ENCODE data around the gene ERBIN. TPM values are rescaled to one million over a fixed set of nuclear protein-coding genes. Genes with fewer than 3 reads are reported as not detected.

ERBIN gene
- total and polyA plus RNA-seq, 2 of the 13 experiments (the other 11 are each of a cell fraction or from before 2014, with no cell fraction given), result 14.4 to 41.7 TPM

- Histone ChIP-seq H3K27ac (ENCODE audit: extremely low read length, insufficient read depth, low read length) (no peak overlapping the region), H3K4me2 (ENCODE audit: low read depth, low read length) (no peak overlapping the region), H3K9me3 (ENCODE audit: low read length) (no peaks in the 10 kb centered on the region), H3K36me3 (replicated peaks in 1 of 2; ENCODE audit: control insufficient read depth in 1 of 2, insufficient read depth in 2 of 2, low read length in 2 of 2) (no peaks in the 10 kb centered on the region), H3K79me2 (ENCODE audit: insufficient read depth, low read length) (no peaks in the 10 kb centered on the region), H3K27me3 (ENCODE audit: control insufficient read depth in 1 of 2, insufficient read depth in 2 of 2, low read length in 2 of 2) (no peaks in the 10 kb centered on the region), H3K4me3 (replicated peaks in 1 of 3; ENCODE audit: insufficient read depth in 1 of 3, low read depth in 2 of 3, low read length in 3 of 3) (no peak overlapping the region), H2AFZ (ENCODE audit: low read length) (no peak overlapping the region), H3K9ac (ENCODE audit: insufficient read depth, low read depth, low read length) (no peak overlapping the region), H3K4me1 (ENCODE audit: insufficient read depth, low read length) (no peaks in the 10 kb centered on the region), H4K20me1 (ENCODE audit: insufficient read depth, low read length) (no peaks in the 10 kb centered on the region)
- intact Hi-C loops (cut with micrococcal nuclease; ENCODE audit: unreplicated experiment), result no loop called here
- ATAC-seq (no peak), FAIRE-seq (no peak), DNase-seq (ENCODE audit: low spot score) (no peak)
- in situ Hi-C loops (cut with HindIII; ENCODE audit: extremely low pct_ligation_motif_present, low pct_unique_long_range_greater_than_20kb), result no loop called here
- no TSS peak for BruUV-seq (replicated peaks)
- CTCF ChIA-PET (ENCODE audit: low intra/inter-chr PET ratio, low total read pairs), result no interaction called here
- POLR2A ChIA-PET, result no interaction called here
- TF ChIP-seq AKNA (CRISPR knock-in tag; IDR thresholded peaks at IDR 0.05; ENCODE audit: borderline replicate concordance), result no peak
- TF ChIP-seq AHR (CRISPR knock-in tag; IDR thresholded peaks at IDR 0.05), result no peak
- no peak for TF ChIP-seq KMT2A (CRISPR knock-in tag; IDR thresholded peaks at IDR 0.05)
- TF ChIP-seq ZNF83 (CRISPR knock-in tag; IDR thresholded peaks at IDR 0.05; ENCODE audit: borderline replicate concordance), result no peak
- no peak for TF ChIP-seq MAFG (CRISPR knock-in tag; IDR thresholded peaks at IDR 0.05)
- TF ChIP-seq NRL (CRISPR knock-in tag; IDR thresholded peaks at IDR 0.05; ENCODE audit: borderline replicate concordance), result no peak
- TF ChIP-seq ZNF138 (CRISPR knock-in tag; IDR thresholded peaks at IDR 0.05; ENCODE audit: low read depth), result no peak
- no peak for TF ChIP-seq ETV5 (CRISPR knock-in tag; IDR thresholded peaks at IDR 0.05; ENCODE audit: borderline replicate concordance)
- TF ChIP-seq ZNF543 (CRISPR knock-in tag; IDR thresholded peaks at IDR 0.05), result no peak
- TF ChIP-seq NR3C1 (CRISPR knock-in tag; IDR thresholded peaks at IDR 0.05), result no peak
- no peak for TF ChIP-seq ZHX1 (CRISPR knock-in tag; IDR thresholded peaks at IDR 0.05; ENCODE audit: low read depth)
- TF ChIP-seq HES4 (CRISPR knock-in tag; IDR thresholded peaks at IDR 0.05; ENCODE audit: borderline replicate concordance), result no peak
- no peak for TF ChIP-seq TFDP1 (CRISPR knock-in tag; IDR thresholded peaks at IDR 0.05; ENCODE audit: borderline replicate concordance)
- TF ChIP-seq ZNF776 (CRISPR knock-in tag; IDR thresholded peaks at IDR 0.05), result no peak
- TF ChIP-seq KLF12 (CRISPR knock-in tag; IDR thresholded peaks at IDR 0.05; ENCODE audit: borderline replicate concordance), result no peak
- no peak for TF ChIP-seq ZBTB43 (CRISPR knock-in tag; conservative IDR thresholded peaks at IDR 0.05)
Measured at GRCh38 chr5:65906256-65906655, 20.1 kb upstream of the ERBIN start.

Measured in HepG2 (cell line).